H1 (cell line): ENCODE results near the gene FHIP1B. TPM values are rescaled to one million over a fixed set of nuclear protein-coding genes. Genes with fewer than 3 reads are reported as not detected.

Experiments used
- CTCF ChIA-PET: fragments of 300-600 bp; sonication (Branson Sonifier 250); formaldehyde crosslinking; loops from one replicate; lab custom pipeline; 2021; ENCODE audit not compliant: partially characterized antibody; lab: Charles Lee
- POLR2A ChIA-PET: fragments of 300-600 bp; sonication (Branson Sonifier 250); formaldehyde crosslinking; loops from one replicate; lab custom pipeline; 2021; ENCODE audit warnings: inconsistent platforms; ENCODE audit not compliant: partially characterized antibody; lab: Charles Lee
- DNase-seq, 2 experiments: peaks; one replicate each; pipeline versions ENCODE4 v3.0.0 to v3.0.0-alpha.2; 2010 to 2022; ENCODE audit warnings: low spot score in 2 of 2, low read depth in 1 of 2, mixed read lengths in 1 of 2
- FAIRE-seq: peaks from 2 replicates; lab custom pipeline; 2011; peaks lifted over from hg19 to GRCh38; lab: Jason Lieb, UNC
- H2AFZ ChIP-seq: 2 replicates; pipeline ENCODE4 v1.8.1; 2012; ENCODE audit warnings: low read length, inconsistent platforms
- H2AK5ac ChIP-seq: 2 replicates; pipeline ENCODE4 v1.6.1; 2013; ENCODE audit warnings: low read depth, low read length
- H2BK120ac ChIP-seq: replicated peaks from 2 replicates; pipeline ENCODE3; 2013; ENCODE audit warnings: low read depth, low read length, inconsistent platforms
- H2BK12ac ChIP-seq: 2 replicates; pipeline ENCODE4 v1.6.1; 2013; ENCODE audit warnings: low read depth, low read length
- H2BK15ac ChIP-seq: 2 replicates; pipeline ENCODE4 v1.6.1; 2013; ENCODE audit warnings: low read length
- H2BK20ac ChIP-seq: 2 replicates; pipeline ENCODE4 v1.6.1; 2013; ENCODE audit warnings: low read length
- H2BK5ac ChIP-seq: 2 replicates; pipeline ENCODE4 v1.6.1; 2013; ENCODE audit warnings: low read depth, low read length
- H3K14ac ChIP-seq: 2 replicates; pipeline ENCODE4 v1.6.1; 2013; ENCODE audit warnings: inconsistent platforms; ENCODE audit not compliant: insufficient read length
- H3K18ac ChIP-seq: 2 replicates; pipeline ENCODE4 v1.6.1; 2013; ENCODE audit warnings: low read length; ENCODE audit errors: extremely low read depth
- H3K23ac ChIP-seq: 2 replicates; pipeline ENCODE4 v1.6.1; 2013; ENCODE audit warnings: inconsistent platforms; ENCODE audit not compliant: insufficient read length
- H3K23me2 ChIP-seq: 2 replicates; pipeline ENCODE4 v1.6.1; 2013; ENCODE audit warnings: low read depth, low read length
- H3K27ac ChIP-seq: 2 replicates; pipeline ENCODE4 v1.6.1; 2011; ENCODE audit warnings: low read depth, low read length, inconsistent platforms
- H3K27me3 ChIP-seq, 4 experiments: replicated peaks in 1 of 4; 1 replicate in 1 of 4; 2 replicates in 3 of 4; pipeline versions ENCODE4 v1.6.1 to v1.8.1; 2011 to 2013; ENCODE audit warnings: low read length in 3 of 4, mild to moderate bottlenecking in 3 of 4, inconsistent platforms in 2 of 4, mixed read lengths in 2 of 4, moderate library complexity in 1 of 4; ENCODE audit not compliant: control insufficient read depth in 3 of 4, insufficient read depth in 3 of 4; ENCODE audit errors: extremely low read depth in 1 of 4
- H3K36me3 ChIP-seq, 4 experiments: 2 replicates each; pipeline versions ENCODE4 v1.6.1 to v1.8.1; 2011 to 2013; ENCODE audit warnings: mild to moderate bottlenecking in 4 of 4, low read length in 3 of 4, moderate library complexity in 2 of 4, control low read depth in 1 of 4, inconsistent platforms in 1 of 4; ENCODE audit not compliant: insufficient read depth in 4 of 4, control insufficient read depth in 2 of 4
- H3K4ac ChIP-seq: replicated peaks from 2 replicates; pipeline ENCODE3; 2013; ENCODE audit warnings: low read length, low read depth, mixed read lengths, inconsistent platforms; ENCODE audit not compliant: insufficient read length
- H3K4me1 ChIP-seq, 4 experiments: replicated peaks in 1 of 4; 1 replicate in 1 of 4; 2 replicates in 3 of 4; pipeline versions ENCODE4 v1.6.1 to v1.8.1; 2011 to 2013; ENCODE audit warnings: low read length in 3 of 4, inconsistent platforms in 2 of 4, mixed read lengths in 1 of 4; ENCODE audit not compliant: insufficient read depth in 4 of 4, control insufficient read depth in 3 of 4
- H3K4me2 ChIP-seq, 2 experiments: 2 replicates each; pipeline versions ENCODE4 v1.6.1 to v1.8.1; 2011 to 2013; ENCODE audit warnings: low read depth in 2 of 2, low read length in 2 of 2, control low read depth in 1 of 2, inconsistent platforms in 1 of 2, mild to moderate bottlenecking in 1 of 2; ENCODE audit not compliant: insufficient read depth in 1 of 2
- H3K4me3 ChIP-seq, 4 experiments: fragments of 200-600, 300-600 bp in 1 of 4; sonication (generic), shearing (Covaris generic), sonication (Bioruptor Twin) in 1 of 4; 2 replicates each; pipeline versions ENCODE4 v1.5.1 to v1.8.1; 2011 to 2016; ENCODE audit warnings: low read length in 4 of 4, low read depth in 3 of 4, control low read depth in 2 of 4, inconsistent platforms in 2 of 4, mild to moderate bottlenecking in 2 of 4, mixed read lengths in 1 of 4, moderate library complexity in 1 of 4; ENCODE audit not compliant: insufficient read depth in 2 of 4; ENCODE audit errors: extremely low read depth in 1 of 4
- H3K56ac ChIP-seq: replicated peaks from 2 replicates; pipeline ENCODE3; 2013; ENCODE audit warnings: low read depth, mild to moderate bottlenecking, mixed read lengths, low read length, inconsistent platforms; ENCODE audit not compliant: insufficient read length
- H3K79me1 ChIP-seq: 2 replicates; pipeline ENCODE4 v1.6.1; 2013; ENCODE audit warnings: low read depth, low read length, control low read depth
- H3K79me2 ChIP-seq, 2 experiments: 2 replicates each; pipeline versions ENCODE4 v1.6.1 to v1.8.1; 2012 to 2013; ENCODE audit warnings: low read length in 2 of 2, mild to moderate bottlenecking in 2 of 2, inconsistent platforms in 1 of 2; ENCODE audit not compliant: insufficient read depth in 2 of 2, control insufficient read depth in 1 of 2
- H3K9ac ChIP-seq, 4 experiments: replicated peaks in 1 of 4; 1 replicate in 1 of 4; 2 replicates in 3 of 4; pipeline versions ENCODE4 v1.6.1 to v1.8.1; 2011 to 2013; ENCODE audit warnings: low read depth in 3 of 4, low read length in 3 of 4, control low read depth in 2 of 4, mild to moderate bottlenecking in 2 of 4, moderate library complexity in 2 of 4, inconsistent platforms in 1 of 4; ENCODE audit errors: extremely low read depth in 1 of 4
- H3K9me3 ChIP-seq, 2 experiments: 2 replicates each; pipeline versions ENCODE4 v1.6.1 to v1.8.1; 2012 to 2013; ENCODE audit warnings: mild to moderate bottlenecking in 2 of 2, moderate library complexity in 2 of 2, control low read depth in 1 of 2, inconsistent platforms in 1 of 2, low read depth in 1 of 2, low read length in 1 of 2, mixed read lengths in 1 of 2; ENCODE audit not compliant: insufficient read depth in 2 of 2
- H4K20me1 ChIP-seq, 2 experiments: replicated peaks in 1 of 2; 2 replicates each; pipeline versions ENCODE3 to v1.8.1; 2011 to 2013; ENCODE audit warnings: inconsistent platforms in 2 of 2, low read length in 2 of 2, mild to moderate bottlenecking in 1 of 2; ENCODE audit not compliant: insufficient read depth in 2 of 2, control insufficient read depth in 1 of 2
- H4K5ac ChIP-seq: 2 replicates; pipeline ENCODE4 v1.6.1; 2013; ENCODE audit warnings: low read length, low read depth, mixed read lengths, inconsistent platforms; ENCODE audit not compliant: insufficient read length
- H4K8ac ChIP-seq: 2 replicates; pipeline ENCODE4 v1.8.0; 2013; ENCODE audit warnings: mild to moderate bottlenecking, moderate library complexity, low read length, inconsistent platforms; ENCODE audit not compliant: insufficient read depth; ENCODE audit errors: extremely low read depth
- H4K91ac ChIP-seq: replicated peaks from 2 replicates; pipeline ENCODE3; 2013; ENCODE audit warnings: low read length, mixed read lengths, inconsistent platforms; ENCODE audit not compliant: insufficient read length
- ATF2 ChIP-seq: IDR thresholded peaks from 2 replicates; pipeline ENCODE4 v1.6.1; 2012; ENCODE audit warnings: low read length, inconsistent platforms
- KDM4A ChIP-seq: IDR thresholded peaks from one replicate; pipeline ENCODE4 v1.7.1; 2012; ENCODE audit warnings: low read depth, mild to moderate bottlenecking, moderate library complexity, low read length, inconsistent platforms; ENCODE audit not compliant: severe bottlenecking
- SP4 ChIP-seq: IDR thresholded peaks from 2 replicates; pipeline ENCODE4 v1.6.1; 2012; ENCODE audit warnings: low read length, inconsistent platforms
- SRF ChIP-seq: IDR thresholded peaks from 2 replicates; pipeline ENCODE4 v1.6.1; 2011; ENCODE audit warnings: mild to moderate bottlenecking, low read depth, low read length, moderate library complexity
- ZNF274 ChIP-seq: IDR thresholded peaks from 2 replicates; pipeline ENCODE4 v1.7.0; 2012; ENCODE audit warnings: low read length, borderline replicate concordance; ENCODE audit errors: extremely low read depth
- WGBS, 2 experiments: shearing (Covaris generic) in 1 of 2; methylation state at CpG; one replicate each; pipeline versions ENCODE4 v1.1.6 to v1.1.7; 2013 to 2015; ENCODE audit warnings: low lambda C conversion rate in 2 of 2, mixed read lengths in 2 of 2, inconsistent platforms in 1 of 2, low coverage in 1 of 2, missing lambda C conversion rate in 1 of 2; ENCODE audit not compliant: insufficient replicate concordance in 2 of 2, insufficient coverage in 1 of 2, insufficient read length in 1 of 2; ENCODE audit errors: extremely low coverage in 1 of 2, missing lambda C conversion rate in 1 of 2; 5-methylcytosine and 5-hydroxymethylcytosine counted together
- polyA plus RNA-seq, 7 experiments: library from polyadenylated mRNA; depleted of rRNA in 3 of 7; stranded (reverse) in 5 of 7; unstranded in 2 of 7; fragments of >200 nt in 5 of 7; fragments of 200-250 nt in 2 of 7; gene quantifications; 1 replicate in 5 of 7; 2 replicates in 1 of 7; 4 replicates in 1 of 7; pipeline versions ENCODE4 v1.2.1 to v1.2.3, GENCODE V29; 2011 to 2013; ENCODE audit warnings: missing spikeins in 2 of 7, mixed read lengths in 2 of 7
- total RNA-seq: library from RNA; stranded (reverse); fragmentation: NEBNext Ultra II Directional; extraction: Animal tissue kit (Norgen Biotek cat#: 25700); gene quantifications from 2 replicates; pipeline ENCODE4 v1.2.1, GENCODE V29; 2021

FHIP1B gene
- total and polyA plus RNA-seq, 2 of the 8 experiments (the other 6 are each of a cell fraction or from before 2014, with no cell fraction given): 16.8 to 41.9 TPM

GRCh38 chr11:6225896-6226295 is 8.5 kb downstream of the FHIP1B start:
- Histone ChIP-seq H3K56ac (no peak overlapping the region), H3K23me2 (no peaks in the 10 kb centered on the region), H3K27me3 (no peaks in the 10 kb centered on the region), H3K4ac (no peak overlapping the region), H2BK120ac (no peak overlapping the region), H4K91ac (no peak overlapping the region), H2BK15ac (no peak overlapping the region), H3K9me3 (no peaks in the 10 kb centered on the region), H3K36me3 (peaks cover 2 to 14% (median 9%) of the 10 kb centered on the region in 4 experiments; a peak in 6 of 8 replicates), H2AFZ (no peak overlapping the region), H3K79me2 (peaks cover 0 to 46% of the 10 kb centered on the region in 2 experiments; a peak in 2 of 4 replicates), H3K4me1 (no peaks in the 10 kb centered on the region), H3K23ac (no peak overlapping the region), H3K79me1 (peaks cover 3% of the 10 kb centered on the region; the same call in 1 of the 2 replicates), H2AK5ac (no peak overlapping the region), H3K18ac (no peak overlapping the region), H2BK20ac (no peak overlapping the region), H3K14ac (no peak overlapping the region), H4K5ac (no peak overlapping the region), H3K4me3 (no peak overlapping the region), H4K8ac (no peak overlapping the region), H3K9ac (no peak overlapping the region), H3K4me2 (no peak overlapping the region), H4K20me1 (peaks cover 0 to 9% of the 10 kb centered on the region in 2 experiments), H2BK5ac (no peak overlapping the region), H3K27ac (no peak overlapping the region), H2BK12ac (no peak overlapping the region)
- no peak for DNase-seq
- ChIA-PET POLR2A (interaction anchor here (1.0 kb wide), 1 partner anchor 9 kb away, joined by 3 read pairs; the partner anchor contains the start of gene FHIP1B), CTCF (interaction anchor here (1.8 to 2.7 kb wide), 3 partner anchors 10 to 90 kb away, joined by 6 to 9 read pairs (median 6); no protein-coding TSS in a partner anchor)
- FAIRE-seq: no peak
- TF ChIP-seq ATF2: no peak
- no peak for TF ChIP-seq SRF
- TF ChIP-seq ZNF274: no peak
- no peak for TF ChIP-seq KDM4A
- TF ChIP-seq SP4: no peak
- 91% methylated on average over 2 of the region's 2 CpGs; no CpG with 5 or more reads in 1 of the 2 experiments for WGBS, 2 experiments
